Naive B cell (primary cell): ENCODE data around the gene MTHFD1. TPM values are rescaled to one million over a fixed set of nuclear protein-coding genes. Genes with fewer than 3 reads are reported as not detected.

Source experiments
- ATAC-seq, 2 donors: fragments of 150-1000 bp; cut with Tn5 transposase; 2 replicates each; pipeline ENCODE4 v1.10.0; 2021; ENCODE audit warnings: low read depth in 2 of 2, mild to moderate bottlenecking in 2 of 2, moderate library complexity in 2 of 2
- DNase-seq: peaks from one replicate; pipeline ENCODE4 v3.0.0; 2022
- H3K27ac Mint-ChIP-seq, 6 donors: one replicate each; pipeline ENCODE4 v1.8.0; 2020 to 2022; ENCODE audit warnings: mild to moderate bottlenecking in 6 of 6, mixed read lengths in 6 of 6, moderate library complexity in 5 of 6, inconsistent platforms in 2 of 6
- H3K27me3 Mint-ChIP-seq, 3 donors: one replicate each; pipeline ENCODE4 v1.8.0; 2021 to 2022; ENCODE audit warnings: mixed read lengths in 3 of 3, mild to moderate bottlenecking in 1 of 3
- H3K36me3 Mint-ChIP-seq, 2 donors: one replicate each; pipeline ENCODE4 v1.8.0; 2020 to 2022; ENCODE audit warnings: mixed read lengths in 2 of 2, inconsistent platforms in 1 of 2, mild to moderate bottlenecking in 1 of 2
- H3K4me1 Mint-ChIP-seq, 3 donors: one replicate each; pipeline ENCODE4 v1.8.0; 2020 to 2022; ENCODE audit warnings: mixed read lengths in 3 of 3, inconsistent platforms in 1 of 3, mild to moderate bottlenecking in 1 of 3, moderate library complexity in 1 of 3
- H3K4me3 Mint-ChIP-seq, 8 donors: one replicate each; pipeline ENCODE4 v1.8.0; 2020 to 2022; ENCODE audit warnings: mild to moderate bottlenecking in 8 of 8, mixed read lengths in 8 of 8, moderate library complexity in 8 of 8, inconsistent platforms in 2 of 8
- H3K9me3 Mint-ChIP-seq, 7 donors: one replicate each; pipeline ENCODE4 v1.8.0; 2020 to 2022; ENCODE audit warnings: mixed read lengths in 7 of 7, mild to moderate bottlenecking in 5 of 7, inconsistent platforms in 2 of 7, moderate library complexity in 1 of 7
- polyA plus RNA-seq, 6 donors: library from polyadenylated mRNA; unstranded; fragments of 300-500 nt; fragmentation: Illumina TruSeq; gene quantifications; one replicate each; pipeline ENCODE4 v1.2.3, GENCODE V29; 2021; ENCODE audit warnings: low read depth in 6 of 6

MTHFD1 gene
- polyA plus RNA-seq, 6 donors from 2014 or later = 44.1 to 74.7 (median 60.2) TPM

GRCh38 chr14:64496764-64497163 lies 108.6 kb downstream of the MTHFD1 start:
- H3K27me3 Mint-ChIP-seq = no peaks in the 10 kb centered on the region
- H3K4me3 Mint-ChIP-seq = no peak overlapping the region
- peaks cover 23 to 46% (median 28%) of the 10 kb centered on the region in 3 donors for H3K4me1 Mint-ChIP-seq
- ATAC-seq (no peak), DNase-seq (no peak)
- H3K36me3 Mint-ChIP-seq = no peaks in the 10 kb centered on the region
- H3K9me3 Mint-ChIP-seq = no peaks in the 10 kb centered on the region
- H3K27ac Mint-ChIP-seq = no peak overlapping the region

- H3K27me3 Mint-ChIP-seq = peaks cover 0 to 6% (median 0%) of the 10 kb centered on the region in 3 donors
- no peaks in the 10 kb centered on the region for H3K9me3 Mint-ChIP-seq
- ATAC-seq (no peak), DNase-seq (no peak)
- peak overlapping the region in 5 of 6 donors; percentile 17 to 99 (median 24) for H3K27ac Mint-ChIP-seq
- peaks cover 30 to 51% (median 39%) of the 10 kb centered on the region in 3 donors for H3K4me1 Mint-ChIP-seq
- H3K4me3 Mint-ChIP-seq = peak overlapping the region in 3 of 8 donors; percentile 20 to 54 (median 36)
- H3K36me3 Mint-ChIP-seq = no peaks in the 10 kb centered on the region
These were observed 111.9 kb downstream of the MTHFD1 start for GRCh38 chr14:64500088-64500487.

GRCh38 chr14:64501411-64502171 lies 113.4 kb downstream of the MTHFD1 start:
- H3K36me3 Mint-ChIP-seq = no peaks in the 10 kb centered on the region
- peak overlapping the region; percentile 47 to 99 (median 91) for H3K4me3 Mint-ChIP-seq
- peaks cover 0 to 6% (median 0%) of the 10 kb centered on the region in 3 donors for H3K27me3 Mint-ChIP-seq
- peaks cover 42 to 60% (median 54%) of the 10 kb centered on the region in 3 donors for H3K4me1 Mint-ChIP-seq
- ATAC-seq (no peak), DNase-seq (no peak)
- H3K9me3 Mint-ChIP-seq = no peaks in the 10 kb centered on the region
- peak overlapping the region; percentile 71 to 99 (median 98) for H3K27ac Mint-ChIP-seq

GRCh38 chr14:64502456-64502855 lies 114.3 kb downstream of the MTHFD1 start:
- H3K4me3 Mint-ChIP-seq = peak overlapping the region; percentile 88 to 99 (median 96)
- peaks cover 51 to 64% (median 63%) of the 10 kb centered on the region in 3 donors for H3K4me1 Mint-ChIP-seq
- peak overlapping the region; percentile 94 to 99 (median 98) for H3K27ac Mint-ChIP-seq

GRCh38 chr14:64502887-64503433 lies 114.8 kb downstream of the MTHFD1 start:
- H3K36me3 Mint-ChIP-seq = no peaks in the 10 kb centered on the region
- ATAC-seq (no peak), DNase-seq (no peak)
- H3K4me3 Mint-ChIP-seq = peak overlapping the region; percentile 88 to 99 (median 96)
- peaks cover 0 to 6% (median 0%) of the 10 kb centered on the region in 3 donors for H3K27me3 Mint-ChIP-seq
- H3K9me3 Mint-ChIP-seq = no peaks in the 10 kb centered on the region
- H3K4me1 Mint-ChIP-seq = peaks cover 53 to 68% (median 67%) of the 10 kb centered on the region in 3 donors
- peak overlapping the region; percentile 94 to 99 (median 98) for H3K27ac Mint-ChIP-seq

More at GRCh38 chr14:64502456-64502855, 114.3 kb downstream of the MTHFD1 start:
- ATAC-seq (no peak), DNase-seq (no peak)
- Mint-ChIP-seq H3K27me3 (peaks cover 0 to 6% (median 0%) of the 10 kb centered on the region in 3 donors), H3K9me3 (no peaks in the 10 kb centered on the region), H3K36me3 (no peaks in the 10 kb centered on the region)

GRCh38 chr14:64503434-64504309 lies 115.5 kb downstream of the MTHFD1 start, which contains the start of gene ZBTB25:
ZBTB25 (minus strand) TSS chr14:64503838; CDS start chr14:64490533, 13,305 bp downstream.
- no peaks in the 10 kb centered on the region for H3K9me3 Mint-ChIP-seq
- H3K36me3 Mint-ChIP-seq = no peaks in the 10 kb centered on the region
- peaks cover 0 to 6% (median 0%) of the 10 kb centered on the region in 3 donors for H3K27me3 Mint-ChIP-seq
- peak; percentile 99 for DNase-seq
- peak within 1 kb of the TSS; percentile 91 to 99 (median 96) for H3K4me3 Mint-ChIP-seq
- peak; percentile 65 to 66 for ATAC-seq
- H3K4me1 Mint-ChIP-seq = peaks cover 60 to 75% (median 74%) of the 10 kb centered on the region in 3 donors
- peak within 1 kb of the TSS; percentile 99 to 100 (median 100) for H3K27ac Mint-ChIP-seq

GRCh38 chr14:64504310-64504896 lies 116.2 kb downstream of the MTHFD1 start, which contains the start of gene ZBTB1:
ZBTB1 (plus strand) TSS chr14:64504770; CDS start chr14:64521505, 16,735 bp downstream.
- Mint-ChIP-seq H3K36me3 (no peaks in the 10 kb centered on the region), H3K27me3 (peaks cover 0 to 6% (median 0%) of the 10 kb centered on the region in 3 donors), H3K4me3 (peak within 1 kb of the TSS; percentile 91 to 99 (median 95)), H3K4me1 (peaks cover 66 to 82% (median 76%) of the 10 kb centered on the region in 3 donors), H3K27ac (peak within 1 kb of the TSS; percentile 99 to 100 (median 100)), H3K9me3 (no peaks in the 10 kb centered on the region)
- peak; percentile 88 for DNase-seq
- ATAC-seq = peak; percentile 43 to 44

- peak overlapping the region; percentile 91 to 99 (median 95) for H3K4me3 Mint-ChIP-seq
- peak overlapping the region; percentile 99 to 100 (median 100) for H3K27ac Mint-ChIP-seq
- no peaks in the 10 kb centered on the region for H3K36me3 Mint-ChIP-seq
- peaks cover 65 to 79% (median 78%) of the 10 kb centered on the region in 3 donors for H3K4me1 Mint-ChIP-seq
- H3K9me3 Mint-ChIP-seq = no peaks in the 10 kb centered on the region
- ATAC-seq (peak; percentile 18 to 24), DNase-seq (peak; percentile 85)
- peaks cover 0 to 6% (median 0%) of the 10 kb centered on the region in 3 donors for H3K27me3 Mint-ChIP-seq
These were observed 117.0 kb downstream of the MTHFD1 start for GRCh38 chr14:64504897-64505794.

GRCh38 chr14:64506721-64507120 lies 118.6 kb downstream of the MTHFD1 start:
- H3K36me3 Mint-ChIP-seq = no peaks in the 10 kb centered on the region

GRCh38 chr14:64507376-64508156 lies 119.4 kb downstream of the MTHFD1 start:
- H3K27ac Mint-ChIP-seq = peak overlapping the region; percentile 20 to 99 (median 92)
- peak overlapping the region in 7 of 8 donors; percentile 26 to 99 (median 91) for H3K4me3 Mint-ChIP-seq
- H3K9me3 Mint-ChIP-seq = no peaks in the 10 kb centered on the region
- H3K27me3 Mint-ChIP-seq = peaks cover 0 to 6% (median 0%) of the 10 kb centered on the region in 3 donors
- ATAC-seq (no peak), DNase-seq (no peak)
- H3K36me3 Mint-ChIP-seq = no peaks in the 10 kb centered on the region
- peaks cover 70 to 80% (median 73%) of the 10 kb centered on the region in 3 donors for H3K4me1 Mint-ChIP-seq

More at GRCh38 chr14:64506721-64507120, 118.6 kb downstream of the MTHFD1 start:
- no peak for ATAC-seq
- peaks cover 0 to 6% (median 0%) of the 10 kb centered on the region in 3 donors for H3K27me3 Mint-ChIP-seq
- peaks cover 78 to 88% (median 78%) of the 10 kb centered on the region in 3 donors for H3K4me1 Mint-ChIP-seq
- H3K9me3 Mint-ChIP-seq = no peaks in the 10 kb centered on the region
- DNase-seq = peak; percentile 48
- H3K27ac Mint-ChIP-seq = peak overlapping the region; percentile 25 to 99 (median 96)
- H3K4me3 Mint-ChIP-seq = peak overlapping the region; percentile 73 to 99 (median 94)

GRCh38 chr14:64508215-64508776 lies 120.1 kb downstream of the MTHFD1 start:
- no peak for DNase-seq
- Mint-ChIP-seq H3K36me3 (no peaks in the 10 kb centered on the region), H3K27me3 (peaks cover 0 to 6% (median 0%) of the 10 kb centered on the region in 3 donors)

More at GRCh38 chr14:64508215-64508776, 120.1 kb downstream of the MTHFD1 start:
- Mint-ChIP-seq H3K4me3 (peak overlapping the region in 6 of 8 donors; percentile 5 to 91 (median 69)), H3K4me1 (peaks cover 66 to 74% (median 69%) of the 10 kb centered on the region in 3 donors), H3K9me3 (no peaks in the 10 kb centered on the region), H3K27ac (peak overlapping the region in 5 of 6 donors; percentile 29 to 99 (median 94))
- ATAC-seq = no peak
